NCI-H2107 treated with DMSO at 0.1 percent for 48 hours (cell line): Measurements from ENCODE around the gene FAM53B.

ENCODE experiments used
- DNase-seq: peaks from one replicate; lab custom pipeline; 2025; ENCODE audit not compliant: unreplicated experiment; lab: John Stamatoyannopoulos, UW

Gene FAM53B

DNA sequence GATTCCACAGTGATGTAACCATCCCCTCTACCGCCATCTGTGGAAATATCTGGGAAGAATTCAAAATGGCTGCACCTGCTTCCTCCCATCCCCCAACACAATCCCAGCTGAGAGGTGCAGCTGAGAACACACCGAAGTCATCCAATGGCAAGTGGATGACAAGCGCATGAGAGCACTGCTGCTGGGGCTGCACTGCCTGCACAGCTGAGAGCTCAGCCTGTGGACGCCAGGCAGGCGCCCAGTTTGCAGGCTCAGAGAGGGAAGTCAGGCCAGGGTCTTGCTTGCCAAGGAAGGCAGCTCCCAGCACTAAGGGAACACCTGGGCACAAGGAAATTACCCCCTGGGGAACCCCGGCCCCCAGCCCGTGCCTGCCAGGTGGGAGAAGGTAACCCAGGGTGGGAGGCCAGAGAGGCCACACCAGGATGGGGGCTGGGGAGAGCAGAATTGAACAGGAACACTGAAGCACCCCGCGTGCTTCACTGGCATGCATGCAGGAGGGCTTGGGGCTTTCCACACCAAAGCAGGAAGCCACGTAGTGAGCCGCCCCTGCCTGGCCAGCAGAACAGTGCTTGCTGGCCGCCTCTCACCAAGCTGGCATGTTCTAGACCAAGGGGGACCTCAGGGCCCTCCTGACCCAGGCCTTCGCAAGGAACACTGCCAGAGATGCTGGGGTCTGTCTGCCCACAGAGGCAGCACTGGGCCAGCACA lies 46.2 kb downstream of the FAM53B start:
- DNase-seq, result peak; percentile 24

DNA sequence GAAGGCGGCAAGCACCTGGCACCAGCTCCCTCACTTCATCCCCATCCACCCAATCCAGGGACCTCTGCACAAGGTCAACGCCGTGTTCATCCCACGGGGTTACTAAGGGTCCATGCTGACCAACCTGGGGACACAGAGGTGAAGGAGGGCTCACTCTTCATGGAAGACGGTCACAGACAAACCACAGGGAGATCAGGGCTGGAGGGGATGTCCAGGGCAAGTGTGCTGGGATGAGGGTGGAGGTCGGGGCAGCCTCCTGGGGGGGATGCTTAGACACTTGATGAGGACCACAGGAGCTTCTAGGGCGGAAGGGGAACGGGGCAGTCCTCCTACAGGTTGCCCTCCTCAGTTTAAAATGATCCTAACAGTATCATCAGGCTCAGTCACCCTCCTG lies 46.7 kb downstream of the FAM53B start:
- no peak for DNase-seq

DNA sequence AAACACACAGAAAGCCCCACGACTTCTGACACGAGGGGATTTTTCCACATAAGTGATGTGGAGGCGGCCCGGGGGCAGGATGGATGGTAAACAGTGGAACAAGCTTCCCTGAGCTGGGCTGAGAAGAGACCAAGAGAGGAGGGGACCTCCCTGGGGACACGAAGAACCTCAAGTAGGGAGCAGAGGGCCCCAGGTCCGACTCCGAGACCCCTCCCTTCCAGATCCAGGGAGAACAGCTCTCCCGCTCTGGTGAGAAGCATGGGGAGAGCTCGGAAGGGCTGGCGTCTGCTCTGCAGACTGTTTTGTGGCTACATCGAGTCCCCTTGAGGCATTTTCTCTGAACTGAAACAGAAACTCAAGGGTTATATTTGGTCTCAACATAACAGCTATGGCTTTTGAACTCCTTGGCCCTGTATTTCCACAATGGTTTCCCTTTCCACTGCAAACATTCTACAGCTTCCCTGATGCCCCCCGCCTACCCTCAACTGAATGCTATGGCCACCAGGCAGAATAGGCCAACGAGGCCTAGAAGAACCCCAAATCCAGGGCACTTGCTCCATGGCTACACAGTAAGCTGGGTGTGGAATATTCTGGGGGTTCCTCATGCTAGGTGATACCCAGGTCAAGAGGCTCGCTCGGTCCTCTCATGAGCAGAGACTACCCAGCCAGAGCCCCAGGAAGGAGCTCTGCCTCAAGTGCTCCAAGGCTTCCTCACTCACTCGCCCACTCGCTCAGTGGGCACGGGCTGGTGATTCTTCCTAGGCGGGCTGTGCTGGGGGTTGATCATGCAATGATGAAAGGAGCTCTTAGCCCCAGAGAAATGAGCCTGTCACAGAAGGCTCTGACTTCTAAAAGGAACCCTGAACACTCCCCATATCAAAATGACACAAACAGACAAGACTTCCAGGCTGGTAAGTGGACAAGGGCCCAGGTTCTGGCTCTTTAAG lies 47.5 kb downstream of the FAM53B start:
- DNase-seq, result no peak

DNA sequence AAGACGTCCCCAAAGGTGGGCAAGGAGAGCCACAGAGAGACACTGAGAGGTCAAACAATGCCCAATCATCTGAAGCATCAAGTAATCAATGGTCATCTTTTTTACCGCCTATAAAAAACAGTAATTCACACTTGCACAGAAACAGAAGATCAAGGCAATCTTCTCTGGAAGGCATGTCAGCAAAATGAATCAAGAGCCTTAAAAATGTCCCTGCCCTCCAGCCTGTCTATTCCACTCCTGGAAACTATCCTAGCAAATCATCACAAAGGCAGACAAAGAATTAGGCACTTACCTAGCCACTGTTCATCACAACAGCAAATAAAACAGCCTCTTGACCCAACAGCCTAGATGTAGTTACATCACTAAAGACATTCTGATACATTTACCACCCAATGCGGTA lies 48.9 kb downstream of the FAM53B start:
- DNase-seq, result no peak

DNA sequence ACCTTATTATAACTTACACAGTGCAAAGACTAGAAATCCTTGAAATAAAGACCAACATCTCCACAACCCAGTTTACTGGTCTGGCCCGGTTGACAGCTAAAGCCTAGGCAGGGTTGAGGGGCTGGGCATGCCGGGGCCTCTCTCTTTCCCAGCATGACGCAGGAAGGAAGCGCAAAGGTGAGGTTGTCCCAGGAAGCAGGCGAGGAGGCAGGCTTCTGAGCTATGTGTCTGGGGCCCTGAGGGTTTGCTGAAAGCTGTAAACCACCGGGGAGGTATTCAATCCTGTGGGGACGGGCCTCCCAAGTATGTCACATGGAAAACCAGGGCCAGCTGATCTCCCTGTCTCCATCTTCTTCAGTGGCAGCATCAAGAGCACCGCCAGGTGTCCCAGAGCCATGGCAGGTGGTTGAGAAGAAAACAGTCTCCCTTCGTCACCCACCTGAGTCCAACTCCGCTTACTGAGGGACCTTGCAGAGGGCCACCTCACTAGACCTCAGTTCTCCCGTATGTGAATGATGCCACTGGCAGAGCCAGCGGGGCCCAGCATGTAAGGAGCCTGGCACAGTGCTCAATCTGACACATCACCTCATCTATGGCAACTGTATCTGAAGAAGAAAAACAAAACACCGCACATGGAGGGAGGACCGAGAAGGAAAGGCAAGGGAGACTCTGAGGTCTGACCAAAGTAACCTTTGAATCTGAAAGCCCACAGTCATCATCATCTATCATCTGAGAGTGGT lies 49.5 kb downstream of the FAM53B start:
- DNase-seq, result peak; percentile 33

DNA sequence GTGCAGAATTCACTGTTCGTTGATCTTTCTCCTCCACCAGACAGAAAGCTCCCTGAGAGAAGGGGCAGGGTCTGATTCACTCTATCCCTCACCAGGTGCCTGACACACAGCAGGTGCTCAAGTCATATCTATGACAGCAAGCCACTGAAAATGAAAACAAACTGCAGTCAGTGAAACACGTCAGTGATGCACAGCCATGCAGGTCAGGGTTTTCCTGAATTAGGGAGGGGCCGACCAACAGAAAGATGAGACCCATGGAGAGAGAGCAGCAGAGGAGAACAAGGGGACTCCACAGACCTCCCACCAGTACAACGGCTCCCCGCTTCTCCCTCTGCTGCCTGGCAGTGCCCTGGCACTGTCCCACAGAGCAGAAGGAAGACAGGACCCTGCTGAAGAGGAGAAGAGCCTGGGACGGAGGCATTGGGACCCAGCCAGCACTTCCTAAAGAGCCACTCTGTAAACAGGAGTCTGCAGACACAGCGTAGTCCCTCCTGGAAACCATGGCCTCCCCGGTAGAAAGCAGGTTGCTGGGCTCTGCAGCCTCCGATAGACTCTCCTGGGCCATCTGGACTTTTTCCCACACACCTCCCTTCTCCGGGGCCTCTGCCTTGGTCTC lies 50.3 kb downstream of the FAM53B start:
- DNase-seq, result peak; percentile 62

DNA sequence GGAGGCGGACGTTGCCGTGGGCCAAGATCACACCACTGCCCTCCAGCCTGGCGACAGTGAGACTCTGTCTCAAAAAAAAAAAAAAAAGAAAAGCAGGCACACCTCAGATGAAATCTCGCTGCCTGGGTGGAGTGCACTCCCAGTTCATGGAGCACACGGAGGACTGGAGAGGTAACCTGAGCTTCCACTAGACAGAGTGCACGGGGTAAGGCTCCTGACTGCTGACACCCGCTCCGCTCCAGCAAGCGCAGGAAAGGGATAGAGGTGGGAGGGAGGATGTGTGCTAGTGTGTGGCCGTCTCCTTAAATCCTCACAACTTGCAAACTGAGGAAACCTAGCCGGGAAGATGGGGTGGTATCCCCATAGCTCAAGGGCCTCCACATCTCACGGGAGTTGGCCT lies 50.8 kb downstream of the FAM53B start:
- DNase-seq, result peak; percentile 86

DNA sequence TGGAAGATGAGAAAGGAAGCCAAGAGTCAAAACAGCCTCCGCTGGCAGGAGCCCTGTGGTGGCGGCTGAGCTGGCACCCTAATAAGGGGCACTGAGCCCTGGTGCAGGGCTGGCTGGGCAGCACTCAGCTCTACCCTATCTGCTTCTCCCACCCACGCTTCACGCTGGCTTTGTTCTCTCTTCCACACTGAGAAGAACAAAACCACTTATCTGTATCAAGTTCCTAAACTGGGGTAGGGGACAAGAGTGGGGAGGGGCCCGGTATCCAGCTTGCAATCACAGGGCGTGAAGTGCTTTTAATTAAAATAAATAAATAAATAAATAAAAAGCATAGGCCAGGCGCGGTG lies 52.1 kb downstream of the FAM53B start:
- no peak for DNase-seq

DNA sequence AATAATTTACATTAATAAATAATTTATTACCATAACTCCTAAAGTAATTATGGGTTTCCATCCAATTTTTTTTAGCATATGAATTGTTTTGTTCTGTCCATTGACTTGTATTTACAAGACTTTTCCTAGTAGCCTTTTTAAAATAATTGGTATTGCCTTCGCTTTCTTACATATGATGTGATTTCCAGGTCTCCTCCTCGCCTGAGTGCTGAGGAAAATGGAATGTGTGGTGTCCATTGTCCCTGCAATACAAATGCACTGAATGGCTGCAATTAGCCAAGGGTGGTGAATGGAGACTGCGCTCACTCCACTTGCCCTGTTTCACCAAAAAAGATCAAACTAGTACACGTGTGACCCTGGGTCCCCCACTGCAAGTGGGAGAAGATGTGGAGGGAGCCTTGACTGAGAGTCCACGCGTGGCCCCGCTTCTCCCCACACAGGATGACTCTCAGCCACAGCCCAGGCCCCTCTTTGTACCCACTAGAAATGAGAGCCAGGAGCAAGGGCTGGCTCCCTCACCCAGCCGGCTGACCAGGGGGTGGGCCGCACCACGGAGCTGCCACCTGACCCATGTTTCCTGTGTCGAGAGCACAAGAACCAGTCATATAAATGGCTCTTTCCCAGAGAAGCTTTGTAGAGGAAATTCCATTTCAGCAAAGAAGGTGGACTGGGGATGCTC lies 52.6 kb downstream of the FAM53B start:
- DNase-seq, result no peak

DNA sequence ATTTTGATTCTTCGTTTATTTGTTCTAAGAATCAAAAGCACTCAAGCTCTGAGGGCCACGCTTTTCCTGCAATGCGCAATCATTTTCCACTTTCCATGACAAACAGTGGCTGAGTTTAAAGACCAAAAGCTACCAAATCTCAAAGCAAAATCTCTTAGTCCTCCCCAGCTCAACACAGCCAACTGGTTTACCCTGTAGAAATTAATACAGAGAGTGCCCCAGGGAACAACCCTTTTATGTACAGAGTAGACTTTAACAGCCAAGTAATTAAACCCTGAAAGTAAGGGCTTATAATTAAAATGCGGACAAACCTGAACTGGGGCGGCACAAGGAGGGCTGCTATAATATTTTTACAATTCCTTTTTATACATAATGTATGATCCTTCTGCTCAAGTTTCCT lies 53.2 kb downstream of the FAM53B start:
- no peak for DNase-seq

DNA sequence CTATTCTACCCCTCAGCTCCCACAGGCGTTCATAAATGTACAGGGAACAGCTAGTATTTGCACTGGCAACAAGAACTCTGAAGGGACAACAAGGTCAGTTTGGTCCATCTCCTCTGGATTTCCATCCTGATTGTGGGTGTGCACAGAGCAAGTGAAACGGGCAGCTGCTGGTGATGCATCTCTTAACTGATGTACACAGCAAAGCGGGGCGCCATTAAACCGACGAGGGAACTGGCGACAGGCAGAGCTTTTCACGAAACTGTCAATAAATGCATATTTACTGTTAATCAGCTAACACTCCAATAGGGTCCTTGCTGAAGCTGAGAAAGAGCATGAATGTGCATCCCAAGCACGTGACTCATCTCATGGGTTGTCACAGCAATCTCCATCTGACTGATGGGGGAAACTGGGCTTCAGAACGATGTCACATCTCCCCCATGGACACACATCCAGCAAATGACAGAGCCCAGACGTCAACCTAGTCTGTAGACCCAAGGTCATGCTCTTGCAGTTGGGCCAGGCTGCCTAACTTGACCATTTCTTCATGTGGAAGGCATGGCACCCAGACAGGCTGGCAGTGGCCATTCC lies 54.2 kb downstream of the FAM53B start:
- no peak for DNase-seq

DNA sequence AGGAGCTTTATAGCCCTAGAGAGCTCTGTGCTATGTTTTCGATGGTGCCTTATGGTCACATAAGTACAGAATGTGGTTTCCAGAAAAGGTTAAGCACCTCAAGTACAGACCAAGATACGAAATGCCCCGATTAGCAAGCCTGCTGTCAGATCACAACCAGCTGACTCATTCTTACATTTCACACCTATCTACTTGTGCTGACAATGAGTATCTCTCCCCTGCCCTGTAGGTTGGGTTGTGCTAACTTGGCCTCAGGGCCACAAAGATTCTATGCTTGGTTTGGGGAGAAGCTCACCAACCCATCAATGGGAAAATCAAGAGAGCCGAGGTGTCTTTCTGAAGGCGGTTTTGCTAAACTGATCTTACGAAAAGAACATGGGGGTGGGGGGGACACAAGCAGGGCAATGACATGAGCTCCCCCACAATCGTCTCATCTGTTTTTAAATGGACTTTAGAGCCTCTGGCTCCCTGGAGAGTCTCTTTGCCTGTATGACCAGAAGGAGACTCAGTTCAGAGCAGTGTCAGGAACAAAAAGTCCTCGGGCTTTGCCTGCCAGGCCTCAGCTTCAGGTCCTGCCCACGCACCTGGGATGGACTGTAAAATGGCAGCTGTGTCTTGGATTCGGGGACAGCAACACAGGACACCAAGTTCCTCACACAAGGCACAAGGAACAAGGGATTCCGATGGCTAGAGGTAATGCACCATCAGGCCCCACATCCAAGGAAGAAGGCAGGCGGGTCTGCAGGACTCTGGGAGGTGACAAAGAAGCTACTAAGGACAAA lies 55.1 kb downstream of the FAM53B start:
- no peak for DNase-seq

DNA sequence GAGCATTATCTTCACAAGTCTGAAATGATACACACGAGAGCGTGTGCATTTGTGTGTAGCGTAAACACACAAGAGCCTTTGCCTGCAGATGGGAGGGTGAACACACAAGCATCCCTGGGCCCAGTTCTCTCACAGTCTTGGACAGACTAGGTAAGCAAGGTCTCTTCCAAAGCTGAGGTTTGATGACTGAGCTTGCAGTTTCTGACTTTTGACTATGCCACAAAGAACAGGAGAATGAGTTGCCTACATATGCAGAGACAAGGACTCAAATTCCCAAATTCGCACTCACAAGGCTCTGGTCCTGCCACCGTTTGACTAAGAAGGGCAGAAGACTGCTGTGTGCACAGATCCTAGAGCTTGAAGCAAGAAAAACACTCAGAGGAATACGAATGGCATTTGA lies 55.8 kb downstream of the FAM53B start:
- no peak for DNase-seq

DNA sequence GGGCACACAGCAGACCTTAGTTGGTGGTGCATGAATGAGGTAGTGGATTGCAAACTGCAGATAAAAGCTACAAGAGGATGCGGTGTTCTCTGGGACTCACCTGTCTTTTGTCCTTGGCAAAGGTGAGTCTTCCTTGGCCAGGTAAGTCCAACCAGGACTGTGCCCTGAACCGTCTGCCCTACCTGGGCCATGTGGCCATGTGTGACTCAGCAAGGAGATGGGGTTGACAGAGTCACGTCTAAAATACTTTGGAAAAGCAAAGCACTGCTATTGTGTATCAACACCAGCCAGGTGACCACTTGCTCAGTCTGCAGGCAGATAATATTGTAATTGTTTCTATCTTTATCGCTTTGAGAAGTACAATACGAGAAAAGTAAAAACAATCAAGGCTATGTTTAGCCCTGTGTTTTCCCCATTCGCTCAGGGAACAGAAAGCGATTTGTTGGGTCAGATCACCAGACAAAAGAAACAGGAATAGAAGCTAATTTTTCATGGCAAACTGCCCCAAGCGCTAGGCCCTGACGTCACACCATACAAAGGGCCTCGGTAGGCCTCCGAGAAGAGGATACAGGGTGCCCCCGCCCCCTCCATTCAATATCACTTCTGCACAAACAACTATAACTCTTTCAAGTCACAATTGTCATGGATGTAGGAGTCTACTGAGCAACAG lies 57.3 kb downstream of the FAM53B start:
- DNase-seq, result no peak

DNA sequence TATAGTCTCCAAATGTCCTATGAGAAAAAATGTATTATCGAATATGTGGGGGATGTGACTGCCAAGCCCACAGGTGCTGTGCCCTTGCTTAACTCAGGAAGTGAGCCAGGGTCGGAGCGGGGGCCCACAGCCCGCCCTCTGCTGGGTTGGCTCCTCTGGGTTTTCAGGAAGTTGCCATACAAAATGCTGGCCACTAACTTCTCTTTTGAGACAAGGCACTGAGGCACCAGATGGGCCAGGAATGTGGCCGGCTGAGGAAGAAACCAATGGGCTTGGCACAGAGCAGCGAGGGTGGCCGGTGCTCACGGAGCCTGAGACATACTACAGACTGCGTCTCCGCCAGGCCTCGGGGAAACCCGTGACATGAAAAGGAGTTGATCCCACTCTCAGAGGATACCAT lies 58.9 kb downstream of the FAM53B start:
- no peak for DNase-seq

DNA sequence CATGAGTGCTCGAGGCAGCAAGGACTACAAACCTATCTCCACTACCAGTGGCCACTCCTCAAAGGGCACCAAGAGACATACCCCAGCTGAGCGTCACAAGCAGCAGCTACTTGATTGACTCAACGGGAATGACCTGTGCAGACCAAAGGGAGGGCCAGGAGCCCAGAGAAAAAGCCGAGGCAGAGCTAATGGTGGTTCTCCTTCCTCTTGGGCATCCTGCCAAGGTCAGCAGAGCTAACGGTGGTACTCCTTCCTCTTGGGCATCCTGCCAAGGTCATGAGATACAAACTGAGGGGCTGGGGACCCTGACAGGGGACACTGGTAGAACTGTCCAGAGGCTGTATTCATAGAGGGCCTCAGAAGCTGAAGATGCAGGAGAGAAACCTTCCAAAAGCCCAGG lies 60.4 kb downstream of the FAM53B start:
- DNase-seq, result no peak

DNA sequence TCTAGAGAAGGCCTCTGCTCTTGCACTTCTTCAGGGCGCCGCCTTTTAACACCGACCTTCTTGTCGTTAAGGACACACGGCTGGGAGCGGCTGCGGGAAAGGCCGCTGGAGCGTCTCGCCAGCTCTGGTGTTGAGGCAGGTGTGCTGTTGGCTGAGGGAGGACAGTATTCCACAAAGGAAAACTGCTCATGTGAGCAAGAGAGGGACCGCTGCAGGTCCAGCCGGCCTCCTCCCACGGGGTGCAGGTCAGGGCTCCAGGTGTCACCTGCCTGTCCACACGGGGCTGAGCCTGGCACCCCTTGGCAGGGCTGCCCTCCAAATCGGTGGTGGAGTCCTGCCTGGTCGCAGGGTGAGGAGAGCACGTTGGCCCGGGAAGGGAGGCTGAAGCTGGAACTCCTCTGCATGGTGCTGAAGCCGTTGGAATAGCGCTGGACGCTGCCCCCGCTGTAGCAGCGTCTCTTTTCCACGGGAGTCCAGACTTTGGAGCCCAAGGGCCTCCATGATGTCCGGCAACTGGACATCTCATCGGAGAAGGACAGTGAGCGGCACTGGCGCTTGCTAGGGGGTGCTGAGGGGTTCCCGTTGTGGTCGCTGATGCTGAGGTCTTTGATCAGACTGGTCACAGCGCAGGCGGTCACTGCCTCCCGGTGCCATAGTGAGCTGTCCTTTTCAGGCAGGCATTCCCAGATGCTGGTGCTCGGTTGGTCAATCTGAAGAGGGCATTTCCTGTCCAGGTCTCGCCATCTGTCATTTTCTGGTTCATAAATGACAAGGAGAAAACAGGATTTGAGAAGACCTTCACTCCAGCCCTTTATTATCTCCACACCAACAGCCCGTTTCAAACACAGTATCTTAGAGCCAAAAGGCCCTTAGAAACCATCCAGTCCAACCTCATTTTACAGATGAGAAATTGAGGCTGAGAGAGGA lies 62.3 kb downstream of the FAM53B start:
- no peak for DNase-seq

DNA sequence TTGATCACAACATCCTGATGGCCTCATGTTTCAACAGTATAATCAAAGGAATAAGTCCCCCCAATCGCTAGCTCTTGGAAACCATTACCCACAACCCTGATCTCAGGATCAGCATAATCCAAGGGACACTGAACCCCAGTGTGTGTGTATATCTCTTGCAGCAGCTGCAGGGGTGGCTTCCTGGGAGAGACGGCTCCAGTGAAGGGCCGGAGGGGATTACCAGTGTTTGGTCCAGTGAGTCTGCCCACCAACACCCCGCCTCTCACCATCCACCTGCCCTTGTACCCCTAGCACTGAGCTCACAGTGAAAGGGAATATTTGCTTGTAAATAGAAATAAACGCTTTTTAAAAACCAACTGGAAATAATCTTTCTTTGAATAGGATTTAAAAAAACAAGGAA lies 63.1 kb downstream of the FAM53B start:
- DNase-seq, result no peak
